GM21381 (cell line): ENCODE data around the gene EXOC3L1.

Experiments used
- ATAC-seq: cut with Tn5 transposase; IDR thresholded peaks from one replicate; pipeline ENCODE4 v1.9.1; 2021; ENCODE audit warnings: mild to moderate bottlenecking, moderate library complexity; ENCODE audit not compliant: unreplicated experiment

Gene EXOC3L1

DNA sequence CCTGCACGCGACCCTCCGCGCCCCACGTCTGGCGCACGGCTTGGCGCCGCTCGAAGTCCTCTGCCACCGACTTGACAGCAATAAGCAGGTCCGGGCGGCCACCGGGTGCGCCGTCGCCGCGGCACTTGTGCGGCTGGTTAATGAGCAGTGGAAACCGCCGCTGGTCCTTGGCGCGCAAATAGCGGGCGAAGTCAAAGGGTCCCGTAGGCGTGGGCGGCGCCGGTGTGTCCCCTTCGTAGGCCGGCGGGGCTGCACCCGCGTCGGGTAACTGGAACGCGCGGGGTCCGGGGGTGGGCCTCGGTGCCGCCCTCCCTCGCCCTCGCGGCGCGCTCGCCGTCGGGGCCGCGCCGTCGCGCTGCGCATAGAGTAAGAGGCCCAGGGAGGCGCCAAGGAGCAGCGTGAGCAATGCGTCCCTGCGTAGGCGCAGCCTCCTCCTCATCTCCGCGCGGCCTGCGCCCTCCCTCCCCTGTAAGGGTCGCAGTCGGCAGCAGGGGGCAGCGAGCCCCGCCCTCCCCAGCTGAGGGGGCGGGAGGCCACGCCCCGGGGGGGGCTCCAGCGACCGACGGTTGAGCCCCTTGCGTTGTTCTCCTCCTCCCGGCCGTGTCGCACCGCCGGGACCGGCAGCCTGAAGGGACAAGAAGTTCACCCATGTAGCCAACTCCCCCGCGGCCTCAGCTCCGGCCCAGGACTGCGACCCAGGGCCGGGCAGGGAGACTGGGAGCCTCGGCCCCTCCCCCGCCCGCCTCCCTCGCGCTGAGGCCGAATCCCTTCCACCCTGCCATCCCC, 39.7 kb downstream of the EXOC3L1 start:
- peak; percentile 36 for ATAC-seq

- no peak for ATAC-seq
These were observed 40.5 kb downstream of the EXOC3L1 start for GRCh38 chr16:67149276-67150046.

- no peak for ATAC-seq
These were observed 41.2 kb downstream of the EXOC3L1 start for GRCh38 chr16:67148656-67149275.

DNA sequence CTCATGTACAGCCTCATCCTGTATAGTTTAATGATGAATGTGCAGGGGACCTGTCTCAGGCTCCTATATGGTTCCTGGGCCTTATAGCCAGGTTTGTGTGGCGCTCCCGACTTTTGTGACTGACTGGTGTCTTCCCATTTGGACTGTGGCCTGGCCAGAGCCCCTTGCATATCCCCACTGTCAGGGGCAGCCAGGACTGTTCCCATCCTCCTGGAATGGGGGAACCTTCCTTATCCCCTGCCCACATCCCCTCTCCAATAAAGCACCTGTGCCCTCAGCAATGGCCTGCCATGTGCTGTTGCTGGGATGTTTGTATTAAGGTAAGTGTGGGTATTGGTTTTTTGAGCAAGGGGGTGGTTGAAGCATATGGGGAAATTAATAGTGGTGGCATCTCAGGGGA, 41.7 kb downstream of the EXOC3L1 start:
- no peak for ATAC-seq

- no peak for ATAC-seq
These were observed 42.3 kb downstream of the EXOC3L1 start for GRCh38 chr16:67147437-67148140.

DNA sequence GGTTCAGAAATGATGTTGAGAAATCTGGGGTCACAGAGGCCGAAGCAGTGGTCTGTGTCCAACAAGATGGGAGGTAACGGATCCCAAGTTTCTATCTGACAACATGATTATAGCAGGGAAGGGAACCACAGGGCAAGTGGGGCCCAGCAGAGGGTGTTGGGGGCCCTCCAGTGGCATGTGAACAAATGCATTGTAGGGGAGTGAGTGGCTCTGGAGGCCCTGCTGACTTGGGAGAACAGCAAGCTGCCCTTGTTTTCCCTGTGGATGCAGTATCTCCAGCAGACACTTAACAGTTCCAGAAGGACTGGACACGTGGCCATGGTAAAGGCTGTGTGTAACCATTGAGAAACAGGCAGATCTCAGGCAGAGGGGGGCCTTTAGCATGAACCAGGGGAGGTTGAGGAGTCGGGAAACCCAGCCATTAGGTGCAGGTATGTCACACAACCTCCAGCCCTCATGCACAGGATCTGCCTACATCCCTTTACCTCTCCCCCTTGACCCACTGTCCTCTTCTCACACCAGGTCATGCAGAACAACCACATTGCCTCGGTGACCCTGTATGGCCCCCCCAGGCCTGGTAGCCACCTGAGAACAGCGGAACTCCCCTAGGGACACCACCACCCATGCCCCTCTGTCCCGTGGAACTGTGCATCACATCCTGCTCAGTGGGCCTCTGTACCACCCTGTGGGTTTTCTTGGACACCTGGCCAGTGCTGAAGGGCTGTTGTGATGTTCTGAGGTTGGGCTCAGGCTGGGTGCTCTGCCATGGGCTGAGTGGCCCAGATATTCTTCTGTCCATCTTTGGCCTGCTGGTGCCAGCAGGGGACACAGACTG, 43.2 kb downstream of the EXOC3L1 start:
- ATAC-seq, result no peak

DNA sequence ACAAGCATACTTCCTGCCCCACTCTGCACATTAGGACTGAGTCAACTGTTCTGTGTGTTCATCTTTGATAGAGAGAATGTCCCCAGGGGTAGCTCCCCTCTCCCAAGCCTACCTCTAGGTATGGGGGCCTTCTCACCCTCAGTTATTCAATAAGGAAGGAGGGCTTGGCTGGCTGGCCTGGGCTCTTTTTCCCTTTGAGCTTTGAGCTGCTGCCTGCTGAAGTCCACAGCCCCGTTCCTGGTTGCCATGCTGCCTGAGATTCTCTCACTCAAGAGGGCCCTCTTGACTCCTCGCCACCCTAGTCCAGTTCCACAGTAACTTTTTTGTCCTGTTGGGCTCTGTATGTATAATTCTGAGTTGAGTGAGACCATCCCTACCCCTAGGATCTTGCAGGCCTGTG, 44.2 kb downstream of the EXOC3L1 start:
- ATAC-seq, result no peak

DNA sequence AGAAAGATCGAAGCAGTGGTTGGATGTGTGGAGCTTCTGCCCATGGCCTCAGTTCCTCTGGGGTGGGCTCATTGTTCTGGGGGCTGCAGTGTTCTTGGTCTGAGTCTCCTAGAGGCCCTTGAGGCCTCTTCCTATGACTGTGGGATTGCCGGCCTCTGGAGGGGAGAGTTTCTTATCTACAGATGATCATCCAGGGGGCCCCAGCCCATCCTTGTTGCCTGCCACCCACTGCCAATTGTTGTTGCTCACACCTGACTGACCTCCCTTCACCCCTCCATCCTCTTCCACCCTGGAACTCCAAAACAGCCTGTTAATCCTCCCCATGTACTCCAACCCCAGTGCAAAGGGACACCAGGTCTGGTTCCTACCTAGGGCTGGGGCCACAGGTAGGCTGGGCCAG, 45.0 kb downstream of the EXOC3L1 start:
- ATAC-seq, result no peak

DNA sequence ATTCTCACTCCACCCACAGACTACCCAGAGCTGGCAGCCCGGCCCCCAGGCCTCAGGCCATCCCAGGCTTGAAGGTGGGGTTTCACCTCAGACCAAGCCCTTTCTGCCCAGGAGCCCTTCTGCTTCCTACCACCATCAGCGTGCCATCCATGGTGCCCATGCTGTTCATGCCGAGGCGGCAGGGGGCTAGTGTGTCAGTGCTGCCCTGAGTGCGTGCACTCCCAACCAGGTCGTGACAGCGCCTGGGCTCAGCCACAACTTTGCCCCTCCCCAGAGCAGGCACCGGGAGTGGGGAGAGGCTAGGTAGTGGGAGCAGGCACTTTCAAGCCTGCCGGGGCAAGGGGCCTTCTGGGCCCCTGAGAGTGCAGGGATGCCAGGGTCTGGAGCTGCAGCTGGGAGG, 47.6 kb downstream of the EXOC3L1 start:
- no peak for ATAC-seq

DNA sequence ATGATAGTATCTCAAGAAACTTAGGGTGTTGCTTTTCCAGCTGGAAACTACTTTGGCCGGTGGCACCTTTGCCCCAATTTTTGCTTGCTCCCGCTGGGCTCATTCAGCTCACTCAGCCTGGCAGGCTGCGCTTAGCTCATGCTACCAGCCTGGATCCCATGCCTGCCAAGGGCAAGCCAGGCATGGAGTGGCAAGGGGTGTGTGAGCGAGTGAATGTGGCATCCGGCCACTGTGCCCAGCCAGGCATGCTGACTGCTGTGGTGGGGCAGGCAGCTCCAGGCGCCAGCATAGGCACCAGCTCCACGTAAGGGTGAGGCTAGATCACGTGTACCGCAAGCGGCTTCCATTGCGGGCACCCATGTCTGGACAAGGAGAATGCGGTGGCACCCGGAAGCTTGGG, 48.5 kb downstream of the EXOC3L1 start:
- ATAC-seq, result no peak

- no peak for ATAC-seq
These were observed 52.3 kb downstream of the EXOC3L1 start for GRCh38 chr16:67137605-67138004.
